HG02798 (cell line): ENCODE measurements around the gene ASIP.
"Not testable (repeated sequence)": the region's sequence is repeated elsewhere in the genome, so short reads cannot be mapped to it uniquely, and the experiment has no call there.

Experiments
- ATAC-seq: cut with Tn5 transposase; IDR thresholded peaks from one replicate; pipeline ENCODE4 v1.9.1; 2021; ENCODE audit warnings: mild to moderate bottlenecking; ENCODE audit not compliant: unreplicated experiment, poor library complexity

Gene ASIP, protein sequence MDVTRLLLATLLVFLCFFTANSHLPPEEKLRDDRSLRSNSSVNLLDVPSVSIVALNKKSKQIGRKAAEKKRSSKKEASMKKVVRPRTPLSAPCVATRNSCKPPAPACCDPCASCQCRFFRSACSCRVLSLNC

DNA sequence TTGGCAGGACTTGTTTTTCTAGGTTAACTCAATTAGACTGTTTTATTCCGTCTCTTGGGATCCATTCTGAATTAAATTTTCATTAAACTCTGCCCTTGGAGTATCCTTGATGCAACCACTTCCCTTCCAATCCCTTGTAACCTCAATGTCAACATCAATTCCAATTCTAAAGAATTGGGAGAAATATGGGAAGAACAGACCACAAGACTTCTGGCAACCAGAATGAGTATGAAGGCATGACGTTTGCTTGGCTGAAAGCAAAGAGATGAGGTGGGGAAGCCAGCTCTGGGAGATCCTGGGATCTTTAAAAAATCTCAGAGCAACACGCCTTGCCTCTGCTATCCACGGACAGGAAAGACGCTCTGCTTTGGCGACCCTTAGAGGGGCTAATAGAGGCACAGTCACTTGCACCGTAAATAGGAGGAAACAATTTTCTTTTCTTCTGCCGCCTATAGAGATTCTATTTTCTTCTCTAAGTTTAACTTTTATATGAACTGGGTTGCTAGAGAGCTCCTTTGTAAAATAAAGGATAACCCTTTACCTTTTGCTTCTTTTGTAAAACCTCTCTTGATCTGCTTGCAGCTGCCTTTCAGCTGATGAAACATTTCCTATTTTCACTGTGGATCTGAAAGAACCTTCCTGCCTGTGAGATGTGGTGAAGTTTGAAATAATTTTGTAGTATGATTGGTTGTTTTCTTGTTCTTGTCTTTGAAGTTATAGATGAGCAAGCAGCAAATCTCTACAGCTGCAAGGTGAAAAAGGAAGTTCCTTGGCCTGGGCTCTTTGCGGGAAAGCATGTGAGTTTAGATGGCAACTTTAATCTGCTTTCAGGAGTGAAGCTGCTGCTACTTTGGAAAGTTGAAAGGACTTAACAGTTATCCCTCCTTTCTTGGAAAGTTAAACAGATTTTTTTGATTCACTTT lies at the start of gene ASIP:
ASIP (plus strand) TSS at position 731 of the 923 bp plus-strand sequence. CDS start 18,952 bp downstream, outside the sequence.
- ATAC-seq = no peak

DNA sequence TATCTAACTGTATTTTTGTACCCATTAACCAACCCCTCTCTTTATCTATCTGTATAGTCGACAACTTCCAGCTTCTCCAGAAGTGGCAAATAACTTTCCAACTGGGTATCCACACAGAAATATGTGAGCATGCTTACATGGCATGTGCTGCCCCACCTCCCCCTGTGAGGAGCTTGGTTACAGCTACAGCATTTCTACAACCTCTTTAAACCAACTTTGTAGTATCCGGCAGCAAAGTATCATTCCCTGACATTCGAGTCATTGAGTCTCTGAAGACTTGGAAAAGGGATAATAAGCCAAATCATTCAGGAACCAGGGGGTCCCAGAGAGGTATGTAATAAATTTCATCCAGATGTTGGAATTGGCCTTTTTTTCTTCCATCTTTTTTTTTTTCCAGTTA lies 48.2 kb upstream of the ASIP start:
- no peak for ATAC-seq

DNA sequence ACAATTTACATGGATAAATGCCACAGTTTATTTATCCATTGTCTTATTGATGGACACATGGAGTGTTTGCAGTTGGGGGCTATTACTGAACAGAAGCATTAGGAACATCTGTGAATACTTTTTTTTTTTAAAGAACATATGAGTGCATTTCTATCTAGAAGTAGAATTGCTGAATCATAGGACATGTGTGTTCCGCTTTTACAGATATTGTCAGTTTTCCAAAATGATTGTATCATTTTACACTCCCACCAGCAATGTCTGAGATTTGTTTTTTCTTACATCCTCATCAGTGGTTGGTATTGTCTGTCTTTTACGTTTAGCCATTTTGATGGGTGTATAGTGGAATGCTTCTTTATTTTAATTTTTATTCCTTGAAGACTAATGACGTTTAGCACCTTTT lies 42.0 kb upstream of the ASIP start:
- ATAC-seq = no peak

DNA sequence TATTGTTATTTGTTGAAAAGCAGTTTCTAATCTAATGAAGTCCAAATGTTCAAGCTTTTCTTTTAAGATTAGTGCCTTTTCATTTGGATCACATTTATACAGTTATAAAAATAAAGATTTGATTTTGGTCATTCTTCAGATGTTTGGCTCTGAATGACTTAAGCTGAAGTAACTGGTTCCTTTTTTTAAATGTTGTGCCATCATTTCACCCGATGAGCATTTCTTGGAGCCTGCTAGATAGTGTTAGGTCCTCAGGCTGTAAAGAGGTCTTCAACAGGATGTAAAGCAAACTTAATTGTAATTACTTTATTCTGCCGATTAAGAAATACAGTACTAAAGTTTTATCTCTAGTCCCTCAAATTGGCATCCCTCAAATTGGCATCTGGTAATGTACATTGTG lies 41.2 kb upstream of the ASIP start:
- no peak for ATAC-seq

DNA sequence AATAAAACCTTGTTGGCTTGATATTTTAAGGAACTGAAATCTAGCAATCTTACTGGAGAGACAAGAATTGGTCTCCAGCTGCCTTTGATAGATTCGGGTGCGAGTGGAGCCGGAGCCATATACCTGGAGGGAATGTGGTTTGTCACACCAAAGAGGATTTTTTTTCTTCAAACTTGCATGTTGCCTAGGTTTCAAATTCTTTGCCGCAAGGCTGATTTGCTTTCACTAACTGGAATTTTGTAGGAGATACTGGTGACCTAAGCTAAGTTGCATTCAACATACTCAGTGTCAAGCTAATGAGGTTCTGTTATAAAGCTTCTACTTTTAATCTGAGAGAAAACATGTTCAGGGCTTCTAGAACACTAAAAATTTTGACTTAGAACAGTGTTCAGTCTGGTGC lies 39.7 kb upstream of the ASIP start:
- no peak for ATAC-seq

DNA sequence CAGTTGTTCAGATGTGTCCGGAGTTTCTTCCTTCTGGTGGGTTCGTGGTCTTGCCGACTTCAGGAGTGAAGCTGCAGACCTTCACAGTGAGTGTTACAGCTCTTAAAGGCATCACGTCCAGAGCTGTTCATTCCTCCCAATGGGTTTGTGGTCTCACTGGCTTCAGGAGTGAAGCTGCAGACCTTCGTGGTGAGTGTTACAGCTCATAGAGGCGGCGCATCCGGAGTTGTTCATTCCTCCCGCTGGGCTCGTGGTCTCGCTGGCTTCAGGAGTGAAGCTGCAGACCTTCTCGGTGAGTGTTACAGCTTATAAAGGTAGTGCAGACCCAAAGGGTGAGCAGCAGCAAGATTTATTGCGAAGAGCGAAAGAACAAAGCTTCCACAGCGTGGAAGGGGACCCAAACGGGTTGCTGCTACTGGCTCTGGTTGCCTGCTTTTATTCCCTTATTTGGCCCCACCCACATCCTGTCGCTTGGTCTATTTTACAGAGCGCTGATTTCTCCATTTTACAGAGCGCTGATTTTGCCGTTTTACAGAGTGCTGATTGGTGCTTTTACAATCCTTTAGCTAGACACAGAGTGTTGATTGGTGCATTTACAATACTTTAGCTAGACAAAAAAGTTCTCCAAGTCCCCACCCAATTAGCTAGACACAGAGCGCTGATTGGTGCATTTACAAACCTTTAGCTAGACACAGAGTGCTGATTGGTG lies 35.9 kb upstream of the ASIP start:
- not testable (repeated sequence) for ATAC-seq

DNA sequence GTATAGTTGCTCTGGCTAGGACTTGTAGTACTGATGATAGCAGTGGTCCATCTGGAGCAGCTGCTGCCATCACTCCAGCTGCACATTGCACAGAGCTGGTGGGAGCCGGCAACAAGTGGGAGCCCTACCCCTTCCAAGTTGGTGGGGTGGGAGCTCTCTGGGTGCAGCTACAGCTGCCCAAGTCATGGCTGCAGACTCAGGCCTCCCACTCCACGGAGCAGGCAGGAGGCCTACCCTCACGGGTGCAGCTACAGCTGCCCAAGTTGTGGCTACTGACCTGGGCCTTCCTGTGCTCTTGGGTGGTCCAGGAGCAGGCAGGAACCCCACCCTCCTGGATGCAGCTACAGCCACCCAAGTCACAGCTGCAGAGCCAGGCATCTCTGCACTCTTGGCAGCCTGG lies 32.1 kb upstream of the ASIP start:
- no peak for ATAC-seq

DNA sequence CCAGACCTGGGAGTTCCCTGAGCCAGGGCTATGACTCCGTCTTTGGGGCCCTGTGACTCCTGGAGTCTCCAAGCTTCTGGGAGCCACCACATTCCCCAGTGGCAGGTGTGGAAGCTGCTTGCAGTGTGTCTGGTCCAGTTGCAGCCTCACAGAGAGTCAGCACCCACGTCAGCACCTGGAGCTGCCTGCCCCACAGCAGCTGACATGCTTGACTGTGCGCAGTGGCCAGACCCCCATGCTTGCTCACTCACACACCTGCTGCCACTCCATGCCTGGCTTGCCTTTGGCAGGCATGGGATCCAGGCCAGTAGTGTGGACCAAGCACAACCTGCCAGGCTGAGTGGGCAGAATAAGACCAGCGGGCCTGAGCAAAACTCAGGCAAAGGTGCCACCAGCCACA lies 31.0 kb upstream of the ASIP start:
- ATAC-seq = no peak

DNA sequence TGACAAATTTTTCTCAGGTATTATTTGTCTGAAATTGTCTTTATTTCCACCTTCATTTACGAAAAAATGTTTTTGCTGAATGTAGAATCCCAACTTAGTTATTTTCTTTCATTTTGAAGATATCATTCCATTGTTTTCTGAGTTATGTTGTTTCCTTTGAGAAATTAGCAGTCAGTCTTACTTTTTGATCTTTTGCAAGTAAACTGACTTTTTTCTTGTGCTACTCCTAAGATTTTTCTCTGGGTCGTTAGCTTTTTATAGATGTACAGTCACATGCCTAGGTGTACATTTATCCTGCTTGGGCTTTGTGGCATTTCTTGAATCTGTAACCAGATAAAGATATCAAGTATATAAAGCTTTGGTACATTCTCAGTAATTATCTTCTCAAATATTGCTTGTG lies 29.6 kb upstream of the ASIP start:
- no peak for ATAC-seq

DNA sequence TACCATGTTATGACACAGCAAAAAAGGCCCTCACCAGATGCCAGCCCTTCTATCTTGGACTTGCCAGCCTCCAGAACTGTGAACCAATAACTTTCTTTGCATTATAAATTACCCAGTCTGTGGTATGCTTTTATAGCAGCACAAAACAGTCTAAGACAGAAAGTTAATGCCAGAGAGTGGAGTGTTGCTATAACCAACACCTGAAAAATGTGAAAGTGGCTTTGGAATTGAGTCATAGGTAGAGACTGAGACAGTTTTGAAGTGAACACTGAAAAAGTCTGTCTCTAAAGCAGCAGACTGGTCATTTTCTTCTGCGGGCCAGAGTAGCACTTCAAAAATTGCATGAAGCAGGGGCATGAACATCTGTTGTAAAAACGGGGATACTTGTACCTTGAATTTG lies 28.0 kb upstream of the ASIP start:
- ATAC-seq = no peak

DNA sequence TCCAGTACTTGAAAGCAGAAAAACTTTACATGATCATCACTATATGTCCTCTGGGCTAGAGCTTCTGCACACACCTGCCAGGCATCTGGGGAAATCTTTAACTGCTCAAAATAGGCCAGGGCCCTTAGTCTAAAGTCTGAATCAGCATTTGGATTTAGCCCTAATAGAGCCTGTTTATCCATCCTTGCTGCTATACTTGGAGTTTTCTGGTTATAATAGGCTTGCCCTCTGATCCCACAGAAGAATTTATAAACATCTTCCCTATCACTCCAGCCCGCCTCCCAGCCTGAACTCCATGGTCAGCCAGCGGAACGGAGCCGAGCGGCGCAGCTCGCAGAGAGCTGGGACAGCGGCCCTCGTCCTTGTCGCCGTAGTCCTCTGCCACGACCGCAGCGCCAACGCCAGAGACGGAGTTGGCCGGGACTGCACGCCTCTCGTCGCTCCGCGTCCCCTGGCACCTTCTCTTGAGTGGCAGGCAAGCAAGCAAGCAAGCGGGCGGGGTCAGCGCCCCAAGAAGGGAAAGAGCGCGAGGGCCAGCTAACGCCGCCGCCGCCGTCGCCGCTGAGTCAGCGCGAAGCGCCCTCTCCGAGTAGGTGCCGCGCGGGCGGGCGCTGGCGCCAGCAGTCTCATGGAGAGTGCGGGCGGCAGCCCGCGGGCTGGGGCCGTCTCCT lies 25.4 kb upstream of the ASIP start:
- no peak for ATAC-seq

DNA sequence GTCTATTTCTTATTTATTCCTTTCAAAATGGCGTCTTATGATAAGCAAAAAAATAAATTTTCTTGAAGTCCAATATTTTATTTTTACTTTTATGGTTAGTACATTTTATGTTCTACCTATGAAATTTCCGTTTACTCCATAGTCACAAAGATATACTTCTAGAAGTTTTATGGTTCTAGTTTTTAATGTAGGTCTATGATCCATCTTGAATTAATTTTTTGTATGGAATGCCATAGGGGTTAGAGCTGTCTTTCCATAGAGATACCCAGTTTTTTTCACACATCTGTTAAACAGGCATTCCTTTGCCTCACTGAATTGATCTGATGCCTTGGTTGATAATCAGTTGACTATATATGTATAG lies 24.9 kb upstream of the ASIP start:
- ATAC-seq = no peak

DNA sequence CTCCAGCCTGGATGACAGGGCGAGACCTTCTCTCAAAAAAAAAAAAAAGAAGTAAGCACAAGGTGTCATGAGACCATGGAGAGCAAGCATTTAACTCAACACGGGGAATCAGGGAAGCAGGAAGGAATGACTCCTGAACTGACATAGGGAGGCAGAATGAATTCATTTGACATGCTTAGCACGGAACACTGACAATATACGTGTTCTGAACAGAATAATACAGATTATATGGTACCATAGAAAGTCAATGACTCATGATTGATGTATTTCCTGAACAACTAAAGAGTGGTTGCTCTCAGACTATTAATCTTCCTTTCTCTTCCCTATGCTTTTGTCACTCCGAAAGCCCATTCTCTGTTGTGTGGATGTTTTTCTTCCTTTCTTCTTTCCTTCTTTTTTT lies 20.7 kb upstream of the ASIP start:
- no peak for ATAC-seq

DNA sequence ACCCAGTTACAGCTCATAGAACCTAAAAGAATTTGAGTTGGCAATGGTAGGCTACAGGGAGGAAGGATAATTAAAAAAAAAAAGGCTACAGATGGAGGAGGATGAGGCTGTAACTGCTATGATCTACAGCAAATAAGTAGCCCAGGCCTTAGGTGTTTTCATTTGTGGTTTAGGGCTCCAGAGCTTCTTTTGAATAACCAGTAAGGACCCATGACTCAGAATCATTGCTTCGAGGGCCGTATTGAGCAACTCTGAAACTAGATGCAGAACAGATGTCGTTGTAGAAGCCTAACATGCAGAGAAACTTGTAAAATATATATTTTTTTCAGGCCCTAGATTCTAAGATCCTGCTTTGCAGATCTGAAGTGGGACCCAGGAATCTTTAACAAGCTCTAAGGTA lies 19.0 kb upstream of the ASIP start:
- no peak for ATAC-seq

DNA sequence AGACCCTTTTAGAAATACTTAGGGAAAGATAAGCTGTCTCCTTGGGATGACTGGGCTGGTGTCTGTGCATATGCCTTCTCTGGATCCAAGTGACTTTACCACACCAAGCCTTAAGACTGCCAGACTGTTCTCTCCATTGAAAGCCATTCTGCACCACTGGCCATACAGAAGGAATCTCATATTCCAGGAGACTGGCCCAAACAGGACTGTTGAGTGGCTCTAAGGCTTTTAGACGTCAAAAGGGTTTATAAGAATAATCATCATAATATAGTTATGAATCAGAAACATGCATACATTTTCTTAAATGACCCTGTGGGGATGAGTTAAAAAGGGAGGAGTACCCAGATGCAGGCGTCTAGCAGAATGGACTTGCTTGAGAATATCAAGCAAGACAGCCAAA lies 17.0 kb upstream of the ASIP start:
- not testable (repeated sequence) for ATAC-seq

DNA sequence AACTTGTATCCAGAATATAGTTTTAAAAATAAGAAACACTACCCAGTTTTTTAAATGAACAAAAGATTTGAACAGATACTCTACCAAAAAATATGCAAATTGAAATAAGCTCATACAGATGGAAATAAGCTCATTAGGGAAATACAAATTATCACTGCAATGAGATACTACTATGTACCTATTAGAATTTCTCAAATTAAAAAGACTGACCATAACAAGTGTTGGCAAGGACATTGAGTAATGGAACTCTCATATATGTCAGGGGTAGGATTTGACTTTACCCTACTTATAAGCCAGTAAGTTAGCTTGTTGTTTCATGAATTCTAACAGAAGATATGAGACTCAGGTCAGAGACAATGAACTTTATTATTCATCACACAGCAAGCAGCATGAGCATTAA lies 9.6 kb upstream of the ASIP start:
- ATAC-seq = no peak

DNA sequence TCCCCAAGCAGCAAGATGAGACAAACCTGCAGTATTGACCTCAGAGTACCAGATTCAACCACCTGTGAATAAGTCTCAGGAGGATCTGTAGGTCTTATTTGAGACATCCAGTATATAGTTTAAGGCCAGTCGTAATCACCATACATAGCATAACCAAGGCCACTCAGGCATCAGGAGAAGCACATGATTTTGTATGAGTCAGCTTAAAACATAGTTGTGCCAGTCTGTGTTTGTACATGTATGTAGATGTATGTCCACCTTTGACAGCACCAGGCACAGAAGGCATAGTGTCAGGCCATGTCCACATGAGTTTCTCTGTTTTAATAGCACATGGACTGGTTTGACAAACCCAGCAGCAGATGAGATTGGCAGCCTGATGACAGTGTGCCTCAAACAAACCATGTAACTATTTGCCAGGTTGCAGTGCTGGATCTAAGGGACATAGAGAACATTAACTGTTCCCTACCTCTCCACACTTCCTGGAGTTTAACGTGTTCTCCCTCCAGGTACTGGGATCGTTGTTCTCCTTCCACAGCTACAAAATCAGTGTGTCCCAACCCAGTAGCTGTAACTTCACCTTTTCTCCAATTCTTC lies 8.6 kb upstream of the ASIP start:
- no peak for ATAC-seq

DNA sequence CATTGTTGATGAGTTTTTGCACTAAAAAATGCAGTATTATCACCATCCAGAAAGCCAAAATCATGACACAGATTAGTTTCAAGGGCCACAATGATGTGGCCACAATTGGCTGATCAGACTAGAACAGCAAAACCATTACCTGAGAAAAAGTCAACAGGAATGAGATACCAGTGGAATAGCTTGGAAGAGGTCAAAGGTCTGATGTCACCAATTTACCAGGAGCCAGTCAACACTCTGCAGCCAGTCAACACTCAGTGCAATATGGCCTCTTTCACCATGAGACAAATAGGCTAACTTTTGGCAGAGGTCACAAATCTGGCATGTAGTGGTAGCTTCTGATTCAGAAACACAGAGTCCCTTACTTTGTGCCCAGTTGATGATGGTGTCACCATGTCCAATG lies 7.5 kb upstream of the ASIP start:
- no peak for ATAC-seq

DNA sequence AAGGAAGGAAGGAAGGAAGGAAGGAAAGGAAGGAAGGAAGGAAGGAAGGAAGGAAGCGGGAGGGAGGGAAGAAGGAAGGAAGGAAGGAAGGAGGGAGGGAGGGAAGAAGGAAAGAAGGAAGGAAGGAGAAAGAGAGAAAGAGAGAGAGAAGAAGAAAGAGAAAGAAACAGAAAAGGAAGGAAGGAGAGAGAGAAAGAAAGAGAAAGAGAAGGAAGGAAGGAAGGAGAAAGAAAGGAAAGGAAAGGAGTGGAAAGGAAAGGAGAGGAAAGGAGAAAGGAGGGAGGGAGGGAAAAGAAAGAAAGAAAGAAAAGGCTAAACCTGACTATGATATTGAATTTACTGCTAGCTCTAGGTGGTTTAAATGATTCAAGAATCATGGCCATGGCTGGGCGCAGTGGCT lies 5.3 kb upstream of the ASIP start:
- ATAC-seq = no peak

DNA sequence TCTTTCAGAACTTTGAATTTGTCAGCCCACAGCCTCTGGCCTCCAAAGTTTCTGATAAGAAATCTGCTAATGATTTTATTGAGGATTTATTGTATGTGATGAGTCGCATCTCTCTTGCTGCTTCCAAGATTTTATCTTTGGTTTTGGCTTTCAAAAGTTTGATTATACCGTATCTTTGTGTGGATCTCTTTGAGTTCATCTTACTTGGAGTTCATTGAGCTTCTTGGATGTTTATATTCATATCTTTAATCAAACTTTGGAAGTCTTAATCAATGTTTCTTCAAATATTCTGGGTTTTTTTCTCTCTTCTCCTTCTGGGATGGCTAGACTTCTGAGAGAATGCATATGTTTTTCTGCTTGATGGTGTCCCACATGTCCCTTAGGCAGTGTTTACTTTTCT lies 3.3 kb upstream of the ASIP start:
- ATAC-seq = no peak

DNA sequence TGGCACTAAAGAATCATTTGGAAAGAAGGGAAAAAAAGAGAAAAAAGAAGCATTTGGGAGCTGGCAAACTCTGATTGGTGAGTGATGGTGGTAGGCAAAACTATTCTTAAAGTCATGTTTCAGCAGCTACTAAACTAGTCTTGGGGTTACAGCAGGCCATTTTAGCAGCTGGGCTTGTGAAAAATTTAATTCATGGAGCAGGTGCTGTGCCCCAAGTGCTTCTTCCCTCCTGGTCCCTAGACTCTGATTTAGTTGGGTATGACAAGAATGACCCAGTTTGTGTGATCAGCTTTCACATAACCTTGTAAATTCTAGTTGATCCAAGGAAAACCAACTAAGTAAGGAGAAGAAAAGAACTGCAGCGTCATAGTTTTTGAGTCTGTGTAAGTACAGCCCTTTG lies 1.1 kb upstream of the ASIP start:
- no peak for ATAC-seq
